GM23248 (cell line): ENCODE results near the gene TRAPPC2L.

Experiments used
- EZH2 ChIP-seq: fragments of 200-600 bp; sonication (generic); IDR thresholded peaks from 2 replicates; pipeline ENCODE4 v1.6.1; 2018; ENCODE audit warnings: antibody characterized with exemption, mild to moderate bottlenecking; ENCODE audit not compliant: insufficient read depth, poor library complexity, severe bottlenecking
- EZH2phosphoT487 ChIP-seq: fragments of 200-600 bp; sonication (generic); IDR thresholded peaks from 2 replicates; pipeline ENCODE4 v1.6.1; 2018; ENCODE audit warnings: antibody characterized with exemption, moderate library complexity, mild to moderate bottlenecking, low read depth; ENCODE audit not compliant: insufficient read depth

GRCh38 chr16:88888461-88889387 lies 31.8 kb downstream of the TRAPPC2L start:
- no peak for TF ChIP-seq EZH2phosphoT487
- no peak for TF ChIP-seq EZH2
